GM21381 (cell line): Measurements from ENCODE around the gene YES1.
"Not testable (repeated sequence)": the region's sequence is repeated elsewhere in the genome, so short reads cannot be mapped to it uniquely, and the experiment has no call there.

Source experiments
- ATAC-seq: cut with Tn5 transposase; IDR thresholded peaks from one replicate; pipeline ENCODE4 v1.9.1; 2021; ENCODE audit warnings: mild to moderate bottlenecking, moderate library complexity; ENCODE audit not compliant: unreplicated experiment

YES1 gene

GRCh38 chr18:686339-687111 lies 125.5 kb downstream of the YES1 start:
- ATAC-seq = no peak

DNA sequence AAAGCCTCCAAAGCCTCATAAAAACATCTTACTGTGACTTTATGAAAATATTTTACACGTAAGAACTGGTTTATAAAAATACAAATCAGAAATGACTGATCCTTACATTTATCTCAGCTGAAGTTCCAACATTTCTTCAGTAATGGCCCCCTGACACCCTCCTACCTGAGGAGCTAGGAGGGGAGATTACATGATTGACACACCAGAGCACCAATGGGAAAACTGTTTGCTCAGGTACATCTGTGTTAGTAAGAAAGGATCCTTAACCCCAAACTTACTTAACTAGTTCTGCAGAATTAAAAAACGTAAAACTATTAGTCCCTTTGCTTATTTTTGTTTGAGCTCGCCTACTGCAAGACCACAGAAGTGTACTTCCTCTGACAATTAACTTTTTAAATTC lies 126.6 kb downstream of the YES1 start:
- ATAC-seq = no peak

DNA sequence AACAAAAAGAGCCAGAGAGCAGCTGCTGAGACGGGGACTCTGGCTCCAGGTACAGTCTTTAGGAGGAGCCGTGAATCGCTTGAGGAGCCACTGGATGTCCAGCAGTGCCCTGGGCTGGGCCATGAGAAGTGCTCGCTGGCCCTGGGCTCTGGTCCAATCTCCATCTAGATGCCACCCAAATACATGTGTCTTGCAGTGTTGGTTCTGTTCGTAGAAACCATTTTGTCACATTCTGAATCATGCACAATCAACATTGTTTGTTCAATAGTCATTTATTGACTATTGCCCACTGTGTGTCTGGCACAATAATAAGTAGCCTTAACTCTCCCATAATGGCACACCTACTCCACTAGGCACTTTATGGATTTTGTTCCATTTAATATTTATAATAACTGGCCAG lies 128.5 kb downstream of the YES1 start:
- ATAC-seq = no peak

GRCh38 chr18:682833-683232 lies 129.2 kb downstream of the YES1 start:
- ATAC-seq = no peak

DNA sequence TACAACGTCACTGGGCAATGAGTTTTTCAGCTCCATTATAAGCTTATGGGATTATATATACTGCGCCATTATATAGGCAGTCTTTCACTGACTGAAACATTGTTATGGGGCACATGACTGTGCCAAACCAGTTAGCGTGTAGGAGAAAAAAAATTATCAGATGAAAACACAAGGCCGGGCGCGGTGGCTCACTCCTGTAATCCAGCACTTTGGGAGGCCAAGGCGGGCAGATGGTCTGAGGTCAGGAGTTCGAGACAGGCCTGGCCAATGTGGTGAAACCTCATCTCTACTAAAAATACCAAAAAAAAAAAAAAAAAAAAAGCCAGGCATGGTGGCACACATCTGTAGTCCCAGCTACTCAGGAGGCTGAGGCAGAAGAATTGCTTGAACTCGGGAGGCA lies 129.6 kb downstream of the YES1 start:
- ATAC-seq = not testable (repeated sequence)

- no peak for ATAC-seq
Measured at GRCh38 chr18:681985-682384, 130.1 kb downstream of the YES1 start.

GRCh38 chr18:680392-680791 lies 131.7 kb downstream of the YES1 start:
- no peak for ATAC-seq

DNA sequence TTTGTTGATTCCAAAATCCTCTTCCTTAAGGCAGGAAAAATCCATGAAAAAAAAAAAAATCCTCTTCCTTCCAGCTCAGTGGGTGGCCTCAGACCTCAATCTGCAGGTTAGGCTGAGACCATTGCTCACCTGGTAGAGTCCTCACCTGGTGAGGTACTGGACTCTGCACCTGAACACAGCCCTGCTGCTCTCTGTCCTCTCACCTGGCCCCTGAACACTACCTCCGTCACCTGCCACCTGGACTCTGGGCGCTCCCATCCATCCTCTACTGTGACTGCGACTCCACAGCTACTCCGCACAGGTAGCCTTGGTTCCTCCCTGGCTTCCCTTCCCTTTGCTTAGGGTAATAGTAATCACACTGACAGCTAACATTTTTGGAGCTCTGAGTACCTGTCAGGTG lies 132.5 kb downstream of the YES1 start:
- ATAC-seq = no peak

DNA sequence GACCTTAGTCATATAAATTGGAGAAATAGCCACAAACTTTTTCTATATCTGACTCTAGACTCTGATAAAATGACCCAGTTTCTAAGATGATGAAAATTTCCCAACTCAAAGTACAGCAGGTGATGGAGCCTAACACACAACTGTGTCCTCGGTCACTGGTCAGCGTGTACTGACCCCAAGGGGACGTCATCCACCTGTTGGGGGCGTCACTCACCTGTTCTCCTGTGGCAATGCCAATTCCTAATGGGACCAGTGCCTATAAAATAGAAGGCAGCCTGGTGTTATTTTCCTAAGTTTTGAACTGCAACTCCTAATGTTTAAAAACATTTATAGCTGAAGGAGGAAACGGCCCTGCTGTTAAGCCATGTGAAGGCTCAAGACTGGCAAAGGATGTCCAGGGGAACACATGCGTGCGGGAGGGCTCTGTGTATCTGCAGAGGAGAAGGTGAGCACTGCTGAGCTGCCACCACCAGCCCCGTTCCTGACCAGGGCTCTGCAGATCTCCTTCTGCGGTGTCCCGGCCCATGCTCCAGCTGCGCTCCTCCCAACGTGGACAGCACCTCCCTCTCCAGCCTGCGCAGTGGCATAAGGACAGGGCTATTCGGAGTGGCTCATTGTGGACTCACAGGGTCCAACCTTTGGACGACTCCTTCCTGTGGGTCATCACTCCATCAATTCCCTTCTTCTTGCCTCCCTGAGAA lies 133.4 kb downstream of the YES1 start:
- ATAC-seq = no peak

GRCh38 chr18:677951-678381 lies 134.1 kb downstream of the YES1 start:
- no peak for ATAC-seq

GRCh38 chr18:677145-677544 lies 134.9 kb downstream of the YES1 start:
- no peak for ATAC-seq

- ATAC-seq = no peak
Measured at GRCh38 chr18:676736-677135, 135.3 kb downstream of the YES1 start.

- ATAC-seq = no peak
Measured at GRCh38 chr18:676069-676468, 136.0 kb downstream of the YES1 start.

DNA sequence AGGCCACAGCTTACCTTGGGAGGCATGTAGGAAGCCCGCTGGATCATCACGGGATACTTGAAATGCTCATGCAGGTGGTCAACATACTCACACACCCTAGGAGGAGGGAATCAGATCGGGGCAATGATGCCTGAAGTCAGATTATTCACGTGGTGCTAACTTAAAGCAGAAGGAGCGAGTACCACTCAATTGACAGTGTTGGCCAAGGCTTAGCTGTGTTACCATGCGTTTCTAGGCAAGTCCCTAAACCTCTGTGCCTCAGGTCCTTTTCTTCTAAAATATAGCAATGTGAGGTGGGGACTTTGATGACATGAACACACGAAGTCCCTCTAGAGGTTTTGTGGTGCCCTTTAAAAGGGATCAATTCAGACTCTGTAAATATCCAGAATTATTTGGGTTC lies 136.7 kb downstream of the YES1 start:
- ATAC-seq = no peak

- ATAC-seq = no peak
Measured at GRCh38 chr18:673769-674168, 138.3 kb downstream of the YES1 start.

DNA sequence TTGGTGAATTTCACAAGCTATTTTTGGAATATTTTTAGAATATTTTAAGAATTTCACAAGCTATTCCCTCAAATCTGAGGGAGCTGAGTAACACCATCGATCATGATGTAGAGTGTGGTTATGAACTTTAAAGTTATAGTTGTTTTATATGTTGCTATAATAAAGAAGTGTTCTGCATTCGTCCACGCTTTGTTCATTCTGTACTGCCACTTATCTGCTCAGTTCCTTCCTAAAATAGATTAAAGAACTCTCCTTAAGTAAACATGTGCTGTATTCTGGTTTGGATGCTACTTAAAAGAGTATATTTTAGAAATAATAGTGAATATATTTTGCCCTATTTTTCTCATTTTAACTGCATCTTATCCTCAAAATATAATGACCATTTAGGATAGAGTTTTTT lies 138.7 kb downstream of the YES1 start:
- ATAC-seq = no peak
